ENCODE measurements around the gene DHX8. TPM values are rescaled to one million over a fixed set of nuclear protein-coding genes. Genes with fewer than 3 reads are reported as not detected.

The DHX8 gene
- total RNA-seq (2014; rRNA removed; shearing (Covaris generic); ENCODE audit: low replicate concordance), result 23.7 and 34.9 TPM in 2 replicates

DNA sequence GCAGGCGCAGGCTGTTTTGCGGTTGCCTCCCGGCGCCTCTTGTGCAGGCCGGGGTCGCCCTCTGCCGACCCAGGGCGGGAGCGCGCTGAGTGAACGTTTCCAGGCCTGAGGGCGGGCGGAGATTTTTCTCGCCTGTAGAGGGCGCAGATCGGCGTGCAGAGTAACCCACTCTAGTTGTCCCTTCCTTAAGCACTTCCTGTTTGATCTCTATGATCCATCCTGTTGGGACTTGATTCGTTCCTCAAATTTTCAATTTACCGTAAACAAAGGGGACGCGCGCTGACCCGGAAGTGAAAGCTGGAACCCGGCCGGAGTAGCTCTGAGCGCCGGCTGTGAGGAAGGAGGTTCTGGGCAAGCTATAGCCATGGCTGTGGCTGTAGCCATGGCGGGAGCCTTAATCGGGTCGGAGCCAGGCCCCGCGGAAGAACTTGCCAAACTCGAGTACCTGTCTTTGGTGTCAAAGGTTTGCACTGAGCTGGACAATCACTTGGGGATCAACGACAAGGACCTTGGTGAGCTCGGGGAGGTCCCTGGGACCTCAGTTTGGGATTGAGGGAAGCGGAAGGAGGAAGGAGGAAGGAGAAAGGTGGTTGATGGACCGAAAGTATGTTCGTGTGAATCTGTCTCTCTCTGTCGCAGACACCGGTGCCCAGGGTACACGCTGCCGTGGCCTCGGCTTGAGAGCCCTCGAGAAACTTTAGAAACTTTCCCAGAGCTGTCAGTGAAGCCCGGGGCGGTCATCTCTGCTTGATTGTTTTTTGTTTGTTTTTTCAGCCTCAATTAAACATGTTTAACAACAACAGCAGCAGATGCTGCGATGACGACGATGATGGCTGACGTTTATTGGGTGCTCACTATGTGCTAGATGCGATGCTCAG, at the start of gene DHX8:
TSS of gene DHX8 (plus strand) at position 302 of the 878 bp plus-strand sequence. CDS start at position 365, 63 bp downstream.
- Histone ChIP-seq H3K4me1 (ENCODE audit: low read length) (peaks cover 23% of the 10 kb centered on the region), H3K4me2 (ENCODE audit: low read depth, low read length, poor library complexity, severe bottlenecking) (peak within 1 kb of the TSS; percentile 75), H3K79me2 (ENCODE audit: low read length) (peaks cover 46% of the 10 kb centered on the region), H3K27ac (ENCODE audit: low read length) (peak within 1 kb of the TSS; percentile 48; the same call in 1 of the 2 replicates), H3K9ac (ENCODE audit: low read length) (peak within 1 kb of the TSS; percentile 90), H3K27me3 (ENCODE audit: low read length) (no peaks in the 10 kb centered on the region), H3K36me3 (ENCODE audit: insufficient read depth, low read length) (no peaks in the 10 kb centered on the region), H3K9me3 (ENCODE audit: low read length) (no peaks in the 10 kb centered on the region), H3K4me3 (ENCODE audit: low read length) (peak within 1 kb of the TSS; percentile 90), H3K9me2 (replicated peaks; ENCODE audit: insufficient read depth, low read length) (no peaks in the 10 kb centered on the region), H2AFZ (ENCODE audit: low read length) (peak within 1 kb of the TSS; percentile 84), H4K20me1 (ENCODE audit: insufficient read depth, low read depth, low read length) (no peaks in the 10 kb centered on the region)
- DNase-seq, result peak; percentile 99

DNA sequence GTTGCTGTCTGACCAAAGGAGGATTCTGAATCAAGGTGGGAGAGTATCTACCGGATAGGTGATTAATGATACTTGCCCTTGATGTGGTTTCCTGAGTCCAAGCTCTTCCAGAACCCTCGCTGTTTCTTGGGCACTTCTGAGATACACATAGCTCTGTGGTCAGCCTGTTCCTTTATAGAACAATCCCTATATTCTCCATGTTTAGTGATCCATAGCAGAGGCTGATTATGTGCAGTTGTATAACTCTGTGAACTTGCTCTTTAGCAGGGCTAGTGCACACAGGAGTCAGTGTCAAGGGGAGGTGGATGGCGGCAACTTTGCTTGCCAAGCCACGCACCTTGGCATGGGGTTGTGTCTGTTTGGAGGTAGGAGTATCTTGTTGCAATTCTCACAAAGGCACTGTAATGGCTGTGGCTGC, 48.9 kb upstream of the DHX8 start:
- Histone ChIP-seq H3K27ac (ENCODE audit: low read length) (no peak overlapping the region), H3K4me1 (ENCODE audit: low read length) (peaks cover 2% of the 10 kb centered on the region; the same call in 1 of the 2 replicates), H3K4me3 (ENCODE audit: low read length) (no peak overlapping the region), H4K20me1 (ENCODE audit: insufficient read depth, low read depth, low read length) (no peaks in the 10 kb centered on the region), H3K4me2 (ENCODE audit: low read depth, low read length, poor library complexity, severe bottlenecking) (no peak overlapping the region), H3K79me2 (ENCODE audit: low read length) (no peaks in the 10 kb centered on the region), H3K9ac (ENCODE audit: low read length) (no peak overlapping the region), H3K36me3 (ENCODE audit: insufficient read depth, low read length) (no peaks in the 10 kb centered on the region), H2AFZ (ENCODE audit: low read length) (no peak overlapping the region), H3K9me3 (ENCODE audit: low read length) (no peaks in the 10 kb centered on the region), H3K27me3 (ENCODE audit: low read length) (no peaks in the 10 kb centered on the region), H3K9me2 (replicated peaks; ENCODE audit: insufficient read depth, low read length) (no peaks in the 10 kb centered on the region)
- DNase-seq, result no peak

DNA sequence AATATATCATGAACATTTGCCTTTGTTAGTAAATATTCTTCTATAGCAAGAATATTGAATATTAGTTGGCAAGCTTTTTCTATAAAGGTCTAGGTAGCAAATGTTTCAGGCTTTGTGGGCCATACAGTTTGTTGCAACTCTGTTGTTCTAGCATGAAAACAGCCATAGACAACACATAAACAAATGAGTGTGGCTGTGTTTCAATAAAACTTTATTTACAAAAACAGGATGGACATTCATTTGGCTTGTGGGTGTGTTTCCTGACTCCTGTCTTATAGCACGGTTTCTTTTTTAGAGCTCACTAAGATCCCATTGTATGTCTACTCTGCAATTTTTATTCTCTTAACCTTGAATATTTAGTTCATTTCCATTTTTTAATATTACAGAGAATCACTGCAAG, 46.0 kb upstream of the DHX8 start:
- H3K79me2 ChIP-seq (ENCODE audit: low read length), result no peaks in the 10 kb centered on the region
- no peak overlapping the region for H2AFZ ChIP-seq (ENCODE audit: low read length)
- H3K27ac ChIP-seq (ENCODE audit: low read length), result no peak overlapping the region
- H3K9me3 ChIP-seq (ENCODE audit: low read length), result no peaks in the 10 kb centered on the region
- H3K9ac ChIP-seq (ENCODE audit: low read length), result no peak overlapping the region
- no peak overlapping the region for H3K4me3 ChIP-seq (ENCODE audit: low read length)
- DNase-seq, result no peak
- no peaks in the 10 kb centered on the region for H3K4me1 ChIP-seq (ENCODE audit: low read length)
- no peak overlapping the region for H3K4me2 ChIP-seq (ENCODE audit: low read depth, low read length, poor library complexity, severe bottlenecking)
- H3K36me3 ChIP-seq (ENCODE audit: insufficient read depth, low read length), result no peaks in the 10 kb centered on the region
- H3K9me2 ChIP-seq (replicated peaks; ENCODE audit: insufficient read depth, low read length), result no peaks in the 10 kb centered on the region
- H3K27me3 ChIP-seq (ENCODE audit: low read length), result no peaks in the 10 kb centered on the region
- no peaks in the 10 kb centered on the region for H4K20me1 ChIP-seq (ENCODE audit: insufficient read depth, low read depth, low read length)

DNA sequence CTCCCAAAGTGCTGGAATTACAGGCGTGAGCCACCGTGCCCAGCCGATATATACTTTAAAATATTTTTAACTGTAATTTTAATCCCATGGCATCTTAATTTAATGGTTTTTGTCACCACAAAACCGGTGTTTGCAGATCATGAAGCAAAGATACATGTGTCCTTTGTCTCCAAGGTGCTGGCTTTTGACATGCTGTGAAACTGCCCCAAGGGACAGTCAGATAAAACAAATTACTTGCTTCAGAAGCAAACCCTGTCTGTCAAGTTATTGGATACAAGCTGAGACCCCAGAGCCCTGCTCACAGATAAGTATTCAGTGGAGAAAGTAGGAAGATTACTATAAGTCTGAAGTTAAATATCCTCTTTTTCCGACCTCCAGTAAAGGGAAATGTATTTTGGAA, 45.1 kb upstream of the DHX8 start:
- Histone ChIP-seq H3K4me3 (ENCODE audit: low read length) (no peak overlapping the region), H3K36me3 (ENCODE audit: insufficient read depth, low read length) (no peaks in the 10 kb centered on the region), H3K9ac (ENCODE audit: low read length) (no peak overlapping the region), H2AFZ (ENCODE audit: low read length) (no peak overlapping the region), H3K4me1 (ENCODE audit: low read length) (no peaks in the 10 kb centered on the region), H3K27me3 (ENCODE audit: low read length) (no peaks in the 10 kb centered on the region), H4K20me1 (ENCODE audit: insufficient read depth, low read depth, low read length) (no peaks in the 10 kb centered on the region), H3K79me2 (ENCODE audit: low read length) (no peaks in the 10 kb centered on the region), H3K9me2 (replicated peaks; ENCODE audit: insufficient read depth, low read length) (no peaks in the 10 kb centered on the region), H3K4me2 (ENCODE audit: low read depth, low read length, poor library complexity, severe bottlenecking) (no peak overlapping the region), H3K9me3 (ENCODE audit: low read length) (no peaks in the 10 kb centered on the region), H3K27ac (ENCODE audit: low read length) (no peak overlapping the region)
- no peak for DNase-seq

DNA sequence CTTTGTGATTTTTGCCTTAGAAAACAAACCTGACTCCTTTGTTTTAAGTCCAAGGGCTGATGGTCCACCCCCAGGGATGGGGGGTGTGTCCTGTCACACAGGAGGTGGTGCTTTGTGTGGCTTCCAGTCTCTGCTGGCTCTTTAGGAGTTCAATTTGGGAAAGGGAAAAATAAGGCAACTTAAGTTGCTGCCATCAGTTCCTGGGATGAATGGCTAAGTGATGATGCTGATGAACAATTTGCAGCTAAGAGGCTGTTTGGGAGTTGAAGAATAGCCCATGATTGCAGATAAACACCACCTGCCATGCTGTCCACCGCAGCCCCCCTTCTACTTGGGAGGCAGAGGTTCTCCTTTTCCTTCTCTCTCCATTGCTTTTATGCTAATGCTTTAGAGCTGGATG, 44.7 kb upstream of the DHX8 start:
- Histone ChIP-seq H3K27me3 (ENCODE audit: low read length) (no peaks in the 10 kb centered on the region), H3K9ac (ENCODE audit: low read length) (no peak overlapping the region), H3K4me1 (ENCODE audit: low read length) (no peaks in the 10 kb centered on the region), H3K4me2 (ENCODE audit: low read depth, low read length, poor library complexity, severe bottlenecking) (no peak overlapping the region), H3K9me2 (replicated peaks; ENCODE audit: insufficient read depth, low read length) (no peaks in the 10 kb centered on the region), H4K20me1 (ENCODE audit: insufficient read depth, low read depth, low read length) (no peaks in the 10 kb centered on the region), H3K27ac (ENCODE audit: low read length) (no peak overlapping the region), H2AFZ (ENCODE audit: low read length) (no peak overlapping the region), H3K9me3 (ENCODE audit: low read length) (no peaks in the 10 kb centered on the region), H3K79me2 (ENCODE audit: low read length) (no peaks in the 10 kb centered on the region), H3K36me3 (ENCODE audit: insufficient read depth, low read length) (no peaks in the 10 kb centered on the region), H3K4me3 (ENCODE audit: low read length) (no peak overlapping the region)
- DNase-seq, result peak; percentile 29

DNA sequence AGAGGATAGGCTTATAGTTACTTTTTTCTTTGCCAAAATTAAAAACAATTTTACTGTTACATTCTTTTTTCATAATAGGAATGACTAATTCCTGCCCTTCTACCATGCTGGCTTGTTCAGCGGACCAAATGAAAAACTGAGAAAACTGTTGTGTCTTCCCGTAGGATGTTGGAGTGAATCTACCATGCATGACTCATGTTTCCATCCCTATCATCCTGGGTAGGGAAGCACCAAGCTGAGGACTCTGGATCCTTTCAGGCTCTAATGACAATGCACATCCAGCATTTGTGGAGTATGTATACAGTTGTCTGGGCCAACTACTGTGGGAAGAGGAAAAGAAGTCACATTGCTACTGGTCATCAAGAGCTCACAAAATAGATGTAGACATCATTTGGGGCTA, 41.1 kb upstream of the DHX8 start:
- DNase-seq, result no peak
- Histone ChIP-seq H3K4me1 (ENCODE audit: low read length) (no peaks in the 10 kb centered on the region), H3K9me2 (replicated peaks; ENCODE audit: insufficient read depth, low read length) (no peaks in the 10 kb centered on the region), H3K9ac (ENCODE audit: low read length) (no peak overlapping the region), H3K4me2 (ENCODE audit: low read depth, low read length, poor library complexity, severe bottlenecking) (no peak overlapping the region), H3K27ac (ENCODE audit: low read length) (no peak overlapping the region), H3K79me2 (ENCODE audit: low read length) (no peaks in the 10 kb centered on the region), H3K27me3 (ENCODE audit: low read length) (no peaks in the 10 kb centered on the region), H2AFZ (ENCODE audit: low read length) (no peak overlapping the region), H3K4me3 (ENCODE audit: low read length) (no peak overlapping the region), H3K36me3 (ENCODE audit: insufficient read depth, low read length) (no peaks in the 10 kb centered on the region), H4K20me1 (ENCODE audit: insufficient read depth, low read depth, low read length) (no peaks in the 10 kb centered on the region), H3K9me3 (ENCODE audit: low read length) (no peaks in the 10 kb centered on the region)

DNA sequence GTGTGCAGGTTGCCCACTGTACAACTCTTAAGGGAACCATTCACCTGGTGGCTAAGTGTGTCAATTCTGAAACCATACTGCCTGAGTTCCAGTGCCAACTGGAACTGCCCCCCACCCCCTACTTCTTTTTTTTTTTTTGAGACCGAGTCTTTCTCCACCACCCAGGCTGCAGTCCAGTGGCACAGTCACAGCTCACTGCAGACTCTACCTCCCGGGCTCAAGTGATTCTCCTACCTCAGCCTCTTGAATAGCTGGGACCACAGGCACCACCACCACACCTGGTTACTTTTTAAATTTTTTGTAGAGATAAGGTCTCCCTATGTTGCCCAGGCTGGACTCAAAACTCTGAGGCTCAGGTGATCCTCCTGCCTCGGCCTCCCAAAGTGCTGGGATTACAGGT, 40.4 kb upstream of the DHX8 start:
- Histone ChIP-seq H3K27ac (ENCODE audit: low read length) (no peak overlapping the region), H3K36me3 (ENCODE audit: insufficient read depth, low read length) (no peaks in the 10 kb centered on the region), H3K4me1 (ENCODE audit: low read length) (no peaks in the 10 kb centered on the region), H3K27me3 (ENCODE audit: low read length) (no peaks in the 10 kb centered on the region), H3K4me3 (ENCODE audit: low read length) (no peak overlapping the region), H3K79me2 (ENCODE audit: low read length) (no peaks in the 10 kb centered on the region), H3K9me3 (ENCODE audit: low read length) (no peaks in the 10 kb centered on the region), H3K9me2 (replicated peaks; ENCODE audit: insufficient read depth, low read length) (no peaks in the 10 kb centered on the region), H3K9ac (ENCODE audit: low read length) (no peak overlapping the region), H2AFZ (ENCODE audit: low read length) (no peak overlapping the region), H4K20me1 (ENCODE audit: insufficient read depth, low read depth, low read length) (no peaks in the 10 kb centered on the region), H3K4me2 (ENCODE audit: low read depth, low read length, poor library complexity, severe bottlenecking) (no peak overlapping the region)
- no peak for DNase-seq

DNA sequence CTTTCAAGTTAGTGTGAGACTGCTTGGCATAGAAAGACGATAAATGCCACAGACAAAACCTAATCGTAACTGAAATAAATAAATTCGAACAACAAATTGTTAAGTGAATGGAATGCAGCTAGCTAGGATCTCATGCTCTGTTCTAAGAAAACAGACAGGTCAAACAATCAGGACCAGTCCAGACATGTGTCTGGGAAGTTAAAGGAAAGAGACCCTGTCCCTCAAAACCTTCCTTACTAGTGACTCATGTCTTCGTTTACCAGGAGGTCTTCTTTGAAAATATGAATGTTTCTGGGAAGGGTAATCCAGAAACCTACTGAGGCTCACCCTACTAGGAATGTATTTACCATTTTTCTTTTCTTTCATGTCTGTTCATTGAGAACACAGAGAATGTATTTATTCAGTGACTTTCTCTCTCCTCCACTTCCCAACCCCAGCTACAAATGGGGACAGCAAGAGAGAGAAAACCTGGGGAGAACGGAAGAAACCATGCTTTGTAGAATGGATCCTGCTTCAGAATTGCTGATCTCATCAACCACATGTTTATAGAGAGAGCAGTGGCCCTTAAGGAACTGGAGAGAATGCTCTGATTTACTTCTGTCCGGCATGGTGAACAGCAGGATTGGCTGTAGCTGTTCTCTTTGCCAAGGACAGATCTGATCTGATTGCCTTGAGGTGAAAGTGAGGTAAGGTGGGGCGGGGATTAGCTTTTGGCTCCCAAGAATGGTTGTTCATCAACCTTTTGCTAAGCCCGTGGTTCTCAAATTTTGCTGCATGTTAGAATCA, 39.4 kb upstream of the DHX8 start:
- Histone ChIP-seq H3K9me3 (ENCODE audit: low read length) (no peaks in the 10 kb centered on the region), H3K36me3 (ENCODE audit: insufficient read depth, low read length) (no peaks in the 10 kb centered on the region), H3K4me3 (ENCODE audit: low read length) (no peak overlapping the region), H4K20me1 (ENCODE audit: insufficient read depth, low read depth, low read length) (no peaks in the 10 kb centered on the region), H2AFZ (ENCODE audit: low read length) (no peak overlapping the region), H3K4me2 (ENCODE audit: low read depth, low read length, poor library complexity, severe bottlenecking) (no peak overlapping the region), H3K27ac (ENCODE audit: low read length) (no peak overlapping the region), H3K27me3 (ENCODE audit: low read length) (no peaks in the 10 kb centered on the region), H3K79me2 (ENCODE audit: low read length) (no peaks in the 10 kb centered on the region), H3K9ac (ENCODE audit: low read length) (no peak overlapping the region), H3K9me2 (replicated peaks; ENCODE audit: insufficient read depth, low read length) (no peaks in the 10 kb centered on the region), H3K4me1 (ENCODE audit: low read length) (no peaks in the 10 kb centered on the region)
- DNase-seq, result peak; percentile 9
